ENCODE data around the gene DNAH3.

DNA sequence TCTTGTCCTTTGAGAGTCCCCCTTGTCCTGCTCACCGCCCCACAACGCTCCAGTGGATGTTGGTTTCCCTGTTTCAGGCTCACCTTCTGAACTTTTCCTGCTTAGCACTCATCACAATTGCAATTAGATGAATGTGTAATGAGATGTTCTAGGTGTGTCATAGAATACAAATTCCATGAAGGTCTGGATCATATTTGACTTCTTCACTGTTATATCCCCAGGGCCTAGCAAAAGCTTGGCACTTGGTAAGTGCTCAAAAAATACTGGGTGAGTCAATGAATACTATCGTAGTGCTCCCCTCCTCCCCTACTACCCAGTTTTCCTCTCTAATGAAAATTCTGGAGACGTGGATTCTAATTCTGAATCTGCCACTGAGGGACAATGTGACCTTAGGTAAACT lies 33.1 kb downstream of the DNAH3 start:
- TF ChIP-seq CTCF (conservative IDR thresholded peaks at IDR 0.05; ENCODE audit: low read length) (no peak), EZH2phosphoT487 (IDR thresholded peaks at IDR 0.05; ENCODE audit: borderline replicate concordance) (no peak)

Data from Loucy (cell line).